Prostate gland (tissue), 2 donors: ENCODE data around the gene MYRF.
A peak's percentile ranks its signal among the peaks of the same experiment; 100 is the strongest.

ENCODE experiments used
- POLR2A ChIP-seq: fragments of 450-650 bp; IDR thresholded peaks from one replicate; pipeline ENCODE4 v1.6.1; 2016; ENCODE audit warnings: antibody characterized with exemption, mild to moderate bottlenecking
- POLR2AphosphoS5 ChIP-seq: sonication (generic); formaldehyde crosslinking; IDR thresholded peaks from one replicate; pipeline ENCODE4 v1.6.1; 2017; ENCODE audit warnings: antibody characterized with exemption
- TF ChIP-seq, protein P1 (sequence below), 4 experiments: fragments of 200-600 bp in 2 of 4; fragments of 450-650 bp in 2 of 4; sonication (generic) in 2 of 4; IDR thresholded peaks; 1 replicate in 3 of 4; 2 replicates in 1 of 4; pipeline ENCODE4 v1.5.1; 2016 to 2019; ENCODE audit warnings: antibody characterized with exemption in 4 of 4, mild to moderate bottlenecking in 2 of 4, moderate library complexity in 2 of 4

DNA sequence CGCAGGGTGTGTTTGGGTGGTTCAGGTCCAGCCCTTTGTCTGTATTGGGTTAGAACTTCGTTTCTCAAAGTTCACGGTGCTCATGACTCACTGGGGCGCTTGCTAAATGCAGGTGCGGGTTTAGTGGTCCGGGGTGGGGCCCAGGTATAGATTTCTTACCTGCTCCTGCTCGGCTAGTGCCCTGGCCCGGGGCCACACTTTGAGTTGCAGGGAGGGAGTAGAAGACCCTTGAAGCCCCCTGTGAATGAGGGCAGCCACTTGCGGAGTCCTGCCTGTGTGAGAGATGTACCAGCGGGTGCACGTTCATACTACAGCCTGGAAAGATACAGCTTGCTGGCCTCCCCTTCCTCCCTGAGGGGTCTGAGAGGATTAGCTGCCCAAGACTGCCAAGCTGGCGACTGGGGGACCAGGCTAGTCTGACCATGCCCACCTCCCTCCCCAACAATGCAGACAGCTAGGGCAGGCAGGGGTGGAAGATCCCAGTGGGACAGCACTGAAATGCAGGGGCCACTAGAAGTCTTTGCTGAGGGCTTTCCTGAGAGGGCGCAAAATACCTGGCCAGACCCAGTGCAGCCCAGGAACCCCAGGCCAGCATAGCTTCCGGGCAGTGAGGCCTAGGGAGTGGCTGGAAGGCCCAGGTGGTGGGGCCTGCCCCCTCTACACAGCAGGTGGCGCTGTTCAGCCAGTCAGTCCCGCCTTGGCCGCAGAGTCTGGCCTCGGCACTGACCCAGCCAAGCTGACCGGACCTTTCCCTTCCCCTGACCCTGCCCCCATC, 5.1 kb upstream of the MYRF start:
- TF ChIP-seq, protein P1, sequence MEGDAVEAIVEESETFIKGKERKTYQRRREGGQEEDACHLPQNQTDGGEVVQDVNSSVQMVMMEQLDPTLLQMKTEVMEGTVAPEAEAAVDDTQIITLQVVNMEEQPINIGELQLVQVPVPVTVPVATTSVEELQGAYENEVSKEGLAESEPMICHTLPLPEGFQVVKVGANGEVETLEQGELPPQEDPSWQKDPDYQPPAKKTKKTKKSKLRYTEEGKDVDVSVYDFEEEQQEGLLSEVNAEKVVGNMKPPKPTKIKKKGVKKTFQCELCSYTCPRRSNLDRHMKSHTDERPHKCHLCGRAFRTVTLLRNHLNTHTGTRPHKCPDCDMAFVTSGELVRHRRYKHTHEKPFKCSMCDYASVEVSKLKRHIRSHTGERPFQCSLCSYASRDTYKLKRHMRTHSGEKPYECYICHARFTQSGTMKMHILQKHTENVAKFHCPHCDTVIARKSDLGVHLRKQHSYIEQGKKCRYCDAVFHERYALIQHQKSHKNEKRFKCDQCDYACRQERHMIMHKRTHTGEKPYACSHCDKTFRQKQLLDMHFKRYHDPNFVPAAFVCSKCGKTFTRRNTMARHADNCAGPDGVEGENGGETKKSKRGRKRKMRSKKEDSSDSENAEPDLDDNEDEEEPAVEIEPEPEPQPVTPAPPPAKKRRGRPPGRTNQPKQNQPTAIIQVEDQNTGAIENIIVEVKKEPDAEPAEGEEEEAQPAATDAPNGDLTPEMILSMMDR (IDR thresholded peaks at IDR 0.05) = peak; percentile 52 to 86 (median 74)
- TF ChIP-seq POLR2A (no peak), POLR2AphosphoS5 (no peak)
